DND-41 (cell line): Measurements from ENCODE around the gene SLC38A5.

Experiments used
- ATAC-seq: fragments of 200-7000 bp; cut with Tn5 transposase; 3 replicates; pipeline ENCODE4 v1.9.1; 2021; ENCODE audit warnings: low read depth; ENCODE audit not compliant: insufficient read depth
- DNase-seq: peaks from one replicate; pipeline ENCODE4 v3.0.0-alpha.2; 2020
- H2AFZ ChIP-seq: 2 replicates; pipeline ENCODE4 v1.6.0; 2012; ENCODE audit warnings: low read depth, low read length
- H3K27ac ChIP-seq: 2 replicates; pipeline ENCODE4 v1.5.1; 2012; ENCODE audit warnings: low read length, inconsistent platforms
- H3K27me3 ChIP-seq: fragments of 200-600 bp; sonication (generic); 2 replicates; pipeline ENCODE4 v1.6.0; 2012; ENCODE audit warnings: low read length, mild to moderate bottlenecking, inconsistent platforms; ENCODE audit not compliant: insufficient read depth, poor library complexity
- H3K36me3 ChIP-seq: 2 replicates; pipeline ENCODE4 v1.5.1; 2012; ENCODE audit warnings: low read length, inconsistent platforms; ENCODE audit not compliant: insufficient read depth
- H3K4me1 ChIP-seq: 2 replicates; pipeline ENCODE4 v1.5.1; 2012; ENCODE audit warnings: mild to moderate bottlenecking, low read length; ENCODE audit not compliant: insufficient read depth
- H3K4me2 ChIP-seq: 2 replicates; pipeline ENCODE4 v1.6.0; 2012; ENCODE audit warnings: mild to moderate bottlenecking, moderate library complexity, low read length, inconsistent platforms; ENCODE audit not compliant: insufficient read depth
- H3K4me3 ChIP-seq, 2 experiments: fragments of 200-600 bp in 1 of 2; shearing (Covaris generic) in 1 of 2; 2 replicates each; pipeline ENCODE4 v1.5.1; 2012 to 2016; ENCODE audit warnings: inconsistent platforms in 2 of 2, low read length in 2 of 2, mild to moderate bottlenecking in 2 of 2, low read depth in 1 of 2, moderate library complexity in 1 of 2
- H3K79me2 ChIP-seq: 2 replicates; pipeline ENCODE4 v1.6.0; 2012; ENCODE audit warnings: low read length, inconsistent platforms; ENCODE audit not compliant: insufficient read depth
- H3K9ac ChIP-seq: 2 replicates; pipeline ENCODE4 v1.6.0; 2012; ENCODE audit warnings: low read depth, mild to moderate bottlenecking, inconsistent platforms, low read length, moderate library complexity
- H3K9me3 ChIP-seq: 2 replicates; pipeline ENCODE4 v1.5.1; 2012; ENCODE audit warnings: low read length, moderate library complexity, mild to moderate bottlenecking, inconsistent platforms; ENCODE audit not compliant: insufficient read depth, severe bottlenecking
- H4K20me1 ChIP-seq: 2 replicates; pipeline ENCODE4 v1.6.0; 2012; ENCODE audit warnings: low read length; ENCODE audit not compliant: insufficient read depth
- CTCF ChIP-seq: IDR thresholded peaks from 2 replicates; pipeline ENCODE4 v1.5.1; 2012; ENCODE audit warnings: borderline replicate concordance, low read length, moderate library complexity, mild to moderate bottlenecking; ENCODE audit not compliant: poor library complexity, severe bottlenecking; ENCODE audit errors: extremely low read depth
- EZH2 ChIP-seq: IDR thresholded peaks from 3 replicates; pipeline ENCODE4 v1.6.1; 2012; ENCODE audit warnings: borderline replicate concordance, low read depth, mild to moderate bottlenecking, moderate library complexity, low read length, inconsistent platforms; ENCODE audit not compliant: severe bottlenecking

The SLC38A5 gene

DNA sequence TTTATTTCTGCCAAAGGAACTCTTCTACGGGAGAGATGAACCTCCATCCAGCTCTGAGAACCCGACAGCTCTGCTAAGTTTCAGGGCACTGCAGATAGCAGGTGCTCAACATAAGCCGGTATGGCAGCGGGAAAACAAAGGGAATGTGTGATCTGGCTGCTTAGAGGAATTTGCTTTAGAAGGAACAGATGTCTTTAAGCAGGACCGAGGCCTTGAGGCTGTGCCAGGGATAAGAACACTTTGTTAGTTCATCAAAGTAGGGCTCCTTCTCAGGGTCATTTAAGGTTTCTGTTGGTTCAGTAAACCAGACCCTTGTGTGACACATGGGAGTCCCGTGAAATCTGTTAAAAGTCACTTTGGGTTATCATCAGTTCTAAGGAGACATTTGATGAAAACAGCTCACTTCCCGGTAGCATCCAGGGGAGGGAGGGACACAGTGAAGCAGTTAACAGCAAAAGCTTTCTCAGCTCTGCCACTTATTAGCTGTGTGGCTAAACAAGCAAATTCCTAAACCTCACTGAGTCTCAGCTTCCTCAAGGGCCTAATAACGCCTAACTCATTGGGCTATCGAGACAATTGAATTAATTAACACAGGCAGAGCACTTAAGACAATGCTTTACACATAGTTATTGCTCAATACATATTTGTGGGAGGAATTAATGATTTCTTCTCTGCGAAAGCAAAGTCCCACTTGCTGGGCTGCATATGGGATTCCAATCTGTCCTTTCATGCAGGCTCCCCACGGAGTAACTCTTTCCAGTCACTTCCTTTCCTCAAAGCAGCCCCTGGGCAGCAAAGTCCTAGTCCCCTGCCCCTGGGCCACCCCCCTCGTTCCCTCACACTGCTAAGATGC lies 3.0 kb upstream of the SLC38A5 start:
- Histone ChIP-seq H3K27me3 (no peaks in the 10 kb centered on the region), H3K9ac (no peak overlapping the region), H2AFZ (no peak overlapping the region), H3K79me2 (peaks cover 39% of the 10 kb centered on the region), H3K4me1 (peaks cover 42% of the 10 kb centered on the region), H3K9me3 (no peaks in the 10 kb centered on the region), H4K20me1 (peaks cover 8% of the 10 kb centered on the region; the same call in 1 of the 2 replicates), H3K4me2 (no peak overlapping the region), H3K27ac (no peak overlapping the region), H3K4me3 (no peak overlapping the region), H3K36me3 (peaks cover 4% of the 10 kb centered on the region; the same call in 1 of the 2 replicates)
- TF ChIP-seq CTCF (no peak), EZH2 (no peak)
- no peak for DNase-seq
- no peak for ATAC-seq

DNA sequence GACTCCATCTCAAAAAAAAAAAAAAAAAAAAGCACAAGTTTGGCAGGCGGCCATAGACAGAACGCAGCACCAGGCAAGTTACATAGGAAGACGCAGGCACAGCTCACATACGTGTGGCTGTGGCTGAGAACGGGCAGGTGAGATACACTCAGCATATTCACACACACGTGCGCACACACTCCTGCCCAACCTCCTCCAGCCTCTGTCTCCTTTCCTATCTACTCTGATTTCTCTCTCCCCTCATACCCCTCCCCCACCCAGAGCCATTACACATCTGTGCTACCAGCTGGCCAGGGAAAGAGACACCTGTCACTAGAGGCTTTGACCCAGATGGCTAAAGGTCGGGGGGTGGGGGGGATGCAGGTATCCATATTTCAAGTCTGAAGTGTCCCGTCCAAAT lies 2.2 kb upstream of the SLC38A5 start:
- H3K27ac ChIP-seq, result no peak overlapping the region
- peaks cover 39% of the 10 kb centered on the region for H3K79me2 ChIP-seq
- no peak overlapping the region for H3K4me3 ChIP-seq
- H3K4me1 ChIP-seq, result peaks cover 42% of the 10 kb centered on the region
- no peaks in the 10 kb centered on the region for H3K27me3 ChIP-seq
- peaks cover under 1% of the 10 kb centered on the region; the same call in 1 of the 2 replicates for H4K20me1 ChIP-seq
- no peak overlapping the region for H3K4me2 ChIP-seq
- no peak for DNase-seq
- ATAC-seq, result no peak
- TF ChIP-seq CTCF, result no peak
- no peak for TF ChIP-seq EZH2
- no peaks in the 10 kb centered on the region for H3K9me3 ChIP-seq
- H3K36me3 ChIP-seq, result no peaks in the 10 kb centered on the region
- no peak overlapping the region for H2AFZ ChIP-seq
- H3K9ac ChIP-seq, result no peak overlapping the region

GRCh38 chrX:48471504-48471903 lies 1.4 kb upstream of the SLC38A5 start:
- Histone ChIP-seq H3K9me3 (no peaks in the 10 kb centered on the region), H3K79me2 (peaks cover 39% of the 10 kb centered on the region), H3K4me2 (no peak overlapping the region), H2AFZ (no peak overlapping the region), H3K9ac (no peak overlapping the region), H4K20me1 (no peaks in the 10 kb centered on the region), H3K36me3 (peaks cover 5% of the 10 kb centered on the region), H3K4me1 (peaks cover 43% of the 10 kb centered on the region), H3K27ac (no peak overlapping the region), H3K4me3 (no peak overlapping the region), H3K27me3 (no peaks in the 10 kb centered on the region)
- no peak for TF ChIP-seq CTCF
- TF ChIP-seq EZH2, result no peak
- no peak for ATAC-seq
- no peak for DNase-seq

DNA sequence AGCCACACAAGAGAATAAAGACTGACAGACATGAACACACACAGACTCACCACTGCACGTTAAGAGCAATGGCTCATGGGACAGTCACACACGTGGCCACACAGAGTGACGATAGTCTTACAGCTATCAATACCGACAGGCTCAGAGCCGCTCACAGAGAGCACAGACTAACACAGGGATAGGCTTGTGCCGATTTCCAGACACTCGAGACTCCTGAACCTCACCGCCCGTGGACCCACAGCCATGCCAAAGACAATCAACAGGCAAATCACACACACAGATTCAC lies 716 bp upstream of the SLC38A5 start:
- H3K4me2 ChIP-seq, result no peak overlapping the region
- no peak overlapping the region for H3K27ac ChIP-seq
- H3K9me3 ChIP-seq, result no peaks in the 10 kb centered on the region
- H3K27me3 ChIP-seq, result no peaks in the 10 kb centered on the region
- peaks cover 44% of the 10 kb centered on the region for H3K4me1 ChIP-seq
- no peak overlapping the region for H3K4me3 ChIP-seq
- ATAC-seq (no peak), DNase-seq (no peak)
- no peak overlapping the region for H3K9ac ChIP-seq
- H4K20me1 ChIP-seq, result no peaks in the 10 kb centered on the region
- H3K36me3 ChIP-seq, result peaks cover 8% of the 10 kb centered on the region
- H2AFZ ChIP-seq, result no peak overlapping the region
- H3K79me2 ChIP-seq, result peaks cover 33% of the 10 kb centered on the region
- TF ChIP-seq EZH2 (no peak), CTCF (no peak)
